GM23338 (cell line): ENCODE measurements around the gene RUNX1. TPM values are rescaled to one million over a fixed set of nuclear protein-coding genes. Genes with fewer than 3 reads are reported as not detected.

Experiments used
- ATAC-seq: fragments of 200-7000 bp; cut with Tn5 transposase; 3 replicates; pipeline ENCODE4 v1.9.1; 2020
- DNase-seq: peaks from one replicate; pipeline ENCODE4 v3.0.0-alpha.2; 2015; ENCODE audit warnings: low spot score
- H2AFZ ChIP-seq: fragments of 200-600 bp; sonication (generic); 2 replicates; pipeline ENCODE4 v1.8.0; 2016; ENCODE audit warnings: antibody characterized with exemption, mild to moderate bottlenecking, moderate library complexity
- H3F3A ChIP-seq: fragments of 200-600 bp; sonication (generic); replicated peaks from 2 replicates; pipeline ENCODE4 v1.8.0; 2017; ENCODE audit warnings: antibody characterized with exemption, mixed run types, low read depth
- H3K27ac ChIP-seq: fragments of 200-600 bp; sonication (generic); 2 replicates; pipeline ENCODE4 v1.6.1; 2016; ENCODE audit warnings: low read depth
- H3K27me3 ChIP-seq: fragments of 200-600 bp; sonication (generic); 2 replicates; pipeline ENCODE4 v1.8.0; 2016; ENCODE audit warnings: mild to moderate bottlenecking, mixed run types, moderate library complexity; ENCODE audit not compliant: insufficient read depth
- H3K36me3 ChIP-seq: fragments of 200-600 bp; sonication (generic); 2 replicates; pipeline ENCODE4 v1.8.0; 2016; ENCODE audit warnings: mild to moderate bottlenecking; ENCODE audit not compliant: insufficient read depth
- H3K4me1 ChIP-seq: fragments of 200-600 bp; sonication (generic); 2 replicates; pipeline ENCODE4 v1.8.0; 2016; ENCODE audit warnings: mild to moderate bottlenecking, moderate library complexity; ENCODE audit not compliant: insufficient read depth
- H3K4me2 ChIP-seq: fragments of 200-600 bp; sonication (generic); 2 replicates; pipeline ENCODE4 v1.7.1; 2017; ENCODE audit warnings: mixed run types
- H3K4me3 ChIP-seq: fragments of 200-600 bp; sonication (generic); 2 replicates; pipeline ENCODE4 v1.6.1; 2016; ENCODE audit warnings: mixed run types
- H3K79me2 ChIP-seq: fragments of 200-600 bp; sonication (generic); replicated peaks from 2 replicates; pipeline ENCODE4 v1.8.0; 2017; ENCODE audit warnings: mild to moderate bottlenecking; ENCODE audit not compliant: insufficient read depth
- H3K9me2 ChIP-seq: fragments of 200-600 bp; sonication (generic); 2 replicates; pipeline ENCODE4 v1.8.0; 2017; ENCODE audit not compliant: insufficient read depth
- H4K20me1 ChIP-seq: fragments of 200-600 bp; sonication (generic); replicated peaks from 2 replicates; pipeline ENCODE4 v1.8.0; 2017; ENCODE audit warnings: mild to moderate bottlenecking; ENCODE audit not compliant: insufficient read depth
- H3K27ac Mint-ChIP-seq: 2 replicates; pipeline ENCODE4 v1.8.0; 2020; ENCODE audit warnings: inconsistent platforms, mild to moderate bottlenecking, moderate library complexity, mixed read lengths
- H3K27me3 Mint-ChIP-seq: 3 replicates; pipeline ENCODE4 v1.8.0; 2022; ENCODE audit warnings: low read depth, mild to moderate bottlenecking, moderate library complexity, mixed read lengths, inconsistent platforms; ENCODE audit not compliant: insufficient read depth, poor library complexity
- H3K36me3 Mint-ChIP-seq: 3 replicates; pipeline ENCODE4 v1.8.0; 2021; ENCODE audit warnings: low read depth, mild to moderate bottlenecking, inconsistent platforms, moderate library complexity, mixed read lengths
- H3K4me1 Mint-ChIP-seq: 3 replicates; pipeline ENCODE4 v1.8.0; 2020; ENCODE audit warnings: mild to moderate bottlenecking, inconsistent platforms, mixed read lengths
- H3K4me3 Mint-ChIP-seq: 3 replicates; pipeline ENCODE4 v1.8.0; 2021; ENCODE audit warnings: moderate library complexity, mild to moderate bottlenecking, inconsistent platforms, mixed read lengths
- H3K9me3 Mint-ChIP-seq: 3 replicates; pipeline ENCODE4 v1.8.0; 2020; ENCODE audit warnings: moderate library complexity, mild to moderate bottlenecking, inconsistent platforms, mixed read lengths
- EZH2phosphoT487 ChIP-seq: fragments of 200-600 bp; sonication (generic); IDR thresholded peaks from one replicate; pipeline ENCODE4 v1.8.1; 2018; ENCODE audit warnings: antibody characterized with exemption; ENCODE audit not compliant: unreplicated experiment
- JUNB ChIP-seq: IDR thresholded peaks from one replicate; pipeline ENCODE4 v1.6.1; 2016; ENCODE audit warnings: antibody characterized with exemption; ENCODE audit not compliant: unreplicated experiment
- NANOG ChIP-seq: IDR thresholded peaks from 2 replicates; pipeline ENCODE4 v1.6.1; 2016; ENCODE audit warnings: antibody characterized with exemption, borderline replicate concordance
- STAT1 ChIP-seq: IDR thresholded peaks from one replicate; pipeline ENCODE4 v1.6.1; 2016; ENCODE audit warnings: antibody characterized with exemption; ENCODE audit not compliant: unreplicated experiment
- ZNF114 ChIP-seq: fragments of 250-450 bp; sonication (Bioruptor Pico); IDR thresholded peaks from 2 replicates; pipeline ENCODE4 v1.5.0; 2020; ENCODE audit warnings: mild to moderate bottlenecking, moderate library complexity
- polyA plus RNA-seq: library from polyadenylated mRNA; unstranded; fragments of >200 nt; fragmentation: Nextera tagmentation; extraction: Ambion mirVana; gene quantifications from 2 replicates; pipeline ENCODE4 v1.2.1, GENCODE V29; 2016
- total RNA-seq: library from RNA; depleted of rRNA; stranded (reverse); fragments of >200 nt; shearing (Covaris generic); gene quantifications from 2 replicates; pipeline ENCODE4 v1.2.3, GENCODE V29; 2014
- TF ChIP-seq, protein P1 (sequence below): IDR thresholded peaks from one replicate; pipeline ENCODE4 v1.6.1; 2018; ENCODE audit warnings: antibody characterized with exemption; ENCODE audit not compliant: unreplicated experiment
- TF ChIP-seq, protein P2 (sequence below): fragments of 250-450 bp; sonication (Bioruptor Pico); IDR thresholded peaks from 2 replicates; pipeline ENCODE4 v1.5.0; 2020; ENCODE audit warnings: mild to moderate bottlenecking, moderate library complexity

Gene RUNX1
- total and polyA plus RNA-seq, 2 experiments from 2014 or later, result 0.29 to 1.1 TPM

DNA sequence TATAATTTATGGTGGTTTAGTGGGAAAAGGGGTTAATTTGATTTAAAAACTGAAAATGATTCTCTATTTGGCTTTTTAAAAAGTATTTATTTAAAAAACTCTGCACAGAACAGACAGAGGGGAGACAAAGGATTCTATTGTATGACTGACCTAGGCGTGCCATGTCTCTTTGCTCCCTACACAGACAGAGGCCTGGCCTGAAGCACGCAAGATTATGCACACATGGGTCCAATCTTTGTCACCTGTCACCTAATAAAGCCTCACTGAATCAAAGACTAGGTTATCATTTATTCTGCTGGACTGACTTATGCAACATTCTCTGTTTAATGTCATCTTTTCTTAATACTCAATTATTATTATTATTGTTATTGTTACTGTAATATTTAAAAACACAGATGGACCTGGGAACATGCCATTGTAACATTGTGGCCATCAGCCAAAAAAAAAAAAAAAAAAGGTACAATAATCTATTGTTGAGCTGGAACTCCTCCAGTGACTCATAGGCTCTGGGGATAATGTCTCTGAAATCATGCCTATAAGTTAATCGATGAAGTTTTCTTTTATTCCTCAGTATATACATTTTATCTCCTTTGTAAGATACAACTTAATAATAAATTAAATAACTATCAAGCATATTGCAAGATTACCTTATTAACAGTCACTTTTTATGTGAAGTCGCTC lies 112.1 kb downstream of the RUNX1 start:
- no peaks in the 10 kb centered on the region for H3K27me3 ChIP-seq
- H3K27ac ChIP-seq, result no peak overlapping the region

More for the DNA sequence above, 112.1 kb downstream of the RUNX1 start:
- Histone ChIP-seq H3K4me1 (no peaks in the 10 kb centered on the region), H3K9me2 (no peaks in the 10 kb centered on the region), H3K79me2 (no peaks in the 10 kb centered on the region), H2AFZ (no peak overlapping the region), H3K36me3 (no peaks in the 10 kb centered on the region), H4K20me1 (no peaks in the 10 kb centered on the region), H3K4me3 (no peak overlapping the region), H3F3A (no peaks in the 10 kb centered on the region), H3K4me2 (no peak overlapping the region)
- Mint-ChIP-seq H3K36me3 (no peaks in the 10 kb centered on the region), H3K9me3 (no peaks in the 10 kb centered on the region), H3K4me3 (no peak overlapping the region), H3K27ac (no peak overlapping the region), H3K27me3 (no peaks in the 10 kb centered on the region), H3K4me1 (peaks cover 5% of the 10 kb centered on the region; the same call in 2 of the 3 replicates)
- ATAC-seq (no peak), DNase-seq (no peak)
- TF ChIP-seq, protein P1, sequence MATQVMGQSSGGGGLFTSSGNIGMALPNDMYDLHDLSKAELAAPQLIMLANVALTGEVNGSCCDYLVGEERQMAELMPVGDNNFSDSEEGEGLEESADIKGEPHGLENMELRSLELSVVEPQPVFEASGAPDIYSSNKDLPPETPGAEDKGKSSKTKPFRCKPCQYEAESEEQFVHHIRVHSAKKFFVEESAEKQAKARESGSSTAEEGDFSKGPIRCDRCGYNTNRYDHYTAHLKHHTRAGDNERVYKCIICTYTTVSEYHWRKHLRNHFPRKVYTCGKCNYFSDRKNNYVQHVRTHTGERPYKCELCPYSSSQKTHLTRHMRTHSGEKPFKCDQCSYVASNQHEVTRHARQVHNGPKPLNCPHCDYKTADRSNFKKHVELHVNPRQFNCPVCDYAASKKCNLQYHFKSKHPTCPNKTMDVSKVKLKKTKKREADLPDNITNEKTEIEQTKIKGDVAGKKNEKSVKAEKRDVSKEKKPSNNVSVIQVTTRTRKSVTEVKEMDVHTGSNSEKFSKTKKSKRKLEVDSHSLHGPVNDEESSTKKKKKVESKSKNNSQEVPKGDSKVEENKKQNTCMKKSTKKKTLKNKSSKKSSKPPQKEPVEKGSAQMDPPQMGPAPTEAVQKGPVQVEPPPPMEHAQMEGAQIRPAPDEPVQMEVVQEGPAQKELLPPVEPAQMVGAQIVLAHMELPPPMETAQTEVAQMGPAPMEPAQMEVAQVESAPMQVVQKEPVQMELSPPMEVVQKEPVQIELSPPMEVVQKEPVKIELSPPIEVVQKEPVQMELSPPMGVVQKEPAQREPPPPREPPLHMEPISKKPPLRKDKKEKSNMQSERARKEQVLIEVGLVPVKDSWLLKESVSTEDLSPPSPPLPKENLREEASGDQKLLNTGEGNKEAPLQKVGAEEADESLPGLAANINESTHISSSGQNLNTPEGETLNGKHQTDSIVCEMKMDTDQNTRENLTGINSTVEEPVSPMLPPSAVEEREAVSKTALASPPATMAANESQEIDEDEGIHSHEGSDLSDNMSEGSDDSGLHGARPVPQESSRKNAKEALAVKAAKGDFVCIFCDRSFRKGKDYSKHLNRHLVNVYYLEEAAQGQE, result no peak
- TF ChIP-seq STAT1 (no peak), ZNF114 (CRISPR knock-in tag) (no peak), EZH2phosphoT487 (no peak), JUNB (no peak), NANOG (no peak)
- TF ChIP-seq, protein P2, sequence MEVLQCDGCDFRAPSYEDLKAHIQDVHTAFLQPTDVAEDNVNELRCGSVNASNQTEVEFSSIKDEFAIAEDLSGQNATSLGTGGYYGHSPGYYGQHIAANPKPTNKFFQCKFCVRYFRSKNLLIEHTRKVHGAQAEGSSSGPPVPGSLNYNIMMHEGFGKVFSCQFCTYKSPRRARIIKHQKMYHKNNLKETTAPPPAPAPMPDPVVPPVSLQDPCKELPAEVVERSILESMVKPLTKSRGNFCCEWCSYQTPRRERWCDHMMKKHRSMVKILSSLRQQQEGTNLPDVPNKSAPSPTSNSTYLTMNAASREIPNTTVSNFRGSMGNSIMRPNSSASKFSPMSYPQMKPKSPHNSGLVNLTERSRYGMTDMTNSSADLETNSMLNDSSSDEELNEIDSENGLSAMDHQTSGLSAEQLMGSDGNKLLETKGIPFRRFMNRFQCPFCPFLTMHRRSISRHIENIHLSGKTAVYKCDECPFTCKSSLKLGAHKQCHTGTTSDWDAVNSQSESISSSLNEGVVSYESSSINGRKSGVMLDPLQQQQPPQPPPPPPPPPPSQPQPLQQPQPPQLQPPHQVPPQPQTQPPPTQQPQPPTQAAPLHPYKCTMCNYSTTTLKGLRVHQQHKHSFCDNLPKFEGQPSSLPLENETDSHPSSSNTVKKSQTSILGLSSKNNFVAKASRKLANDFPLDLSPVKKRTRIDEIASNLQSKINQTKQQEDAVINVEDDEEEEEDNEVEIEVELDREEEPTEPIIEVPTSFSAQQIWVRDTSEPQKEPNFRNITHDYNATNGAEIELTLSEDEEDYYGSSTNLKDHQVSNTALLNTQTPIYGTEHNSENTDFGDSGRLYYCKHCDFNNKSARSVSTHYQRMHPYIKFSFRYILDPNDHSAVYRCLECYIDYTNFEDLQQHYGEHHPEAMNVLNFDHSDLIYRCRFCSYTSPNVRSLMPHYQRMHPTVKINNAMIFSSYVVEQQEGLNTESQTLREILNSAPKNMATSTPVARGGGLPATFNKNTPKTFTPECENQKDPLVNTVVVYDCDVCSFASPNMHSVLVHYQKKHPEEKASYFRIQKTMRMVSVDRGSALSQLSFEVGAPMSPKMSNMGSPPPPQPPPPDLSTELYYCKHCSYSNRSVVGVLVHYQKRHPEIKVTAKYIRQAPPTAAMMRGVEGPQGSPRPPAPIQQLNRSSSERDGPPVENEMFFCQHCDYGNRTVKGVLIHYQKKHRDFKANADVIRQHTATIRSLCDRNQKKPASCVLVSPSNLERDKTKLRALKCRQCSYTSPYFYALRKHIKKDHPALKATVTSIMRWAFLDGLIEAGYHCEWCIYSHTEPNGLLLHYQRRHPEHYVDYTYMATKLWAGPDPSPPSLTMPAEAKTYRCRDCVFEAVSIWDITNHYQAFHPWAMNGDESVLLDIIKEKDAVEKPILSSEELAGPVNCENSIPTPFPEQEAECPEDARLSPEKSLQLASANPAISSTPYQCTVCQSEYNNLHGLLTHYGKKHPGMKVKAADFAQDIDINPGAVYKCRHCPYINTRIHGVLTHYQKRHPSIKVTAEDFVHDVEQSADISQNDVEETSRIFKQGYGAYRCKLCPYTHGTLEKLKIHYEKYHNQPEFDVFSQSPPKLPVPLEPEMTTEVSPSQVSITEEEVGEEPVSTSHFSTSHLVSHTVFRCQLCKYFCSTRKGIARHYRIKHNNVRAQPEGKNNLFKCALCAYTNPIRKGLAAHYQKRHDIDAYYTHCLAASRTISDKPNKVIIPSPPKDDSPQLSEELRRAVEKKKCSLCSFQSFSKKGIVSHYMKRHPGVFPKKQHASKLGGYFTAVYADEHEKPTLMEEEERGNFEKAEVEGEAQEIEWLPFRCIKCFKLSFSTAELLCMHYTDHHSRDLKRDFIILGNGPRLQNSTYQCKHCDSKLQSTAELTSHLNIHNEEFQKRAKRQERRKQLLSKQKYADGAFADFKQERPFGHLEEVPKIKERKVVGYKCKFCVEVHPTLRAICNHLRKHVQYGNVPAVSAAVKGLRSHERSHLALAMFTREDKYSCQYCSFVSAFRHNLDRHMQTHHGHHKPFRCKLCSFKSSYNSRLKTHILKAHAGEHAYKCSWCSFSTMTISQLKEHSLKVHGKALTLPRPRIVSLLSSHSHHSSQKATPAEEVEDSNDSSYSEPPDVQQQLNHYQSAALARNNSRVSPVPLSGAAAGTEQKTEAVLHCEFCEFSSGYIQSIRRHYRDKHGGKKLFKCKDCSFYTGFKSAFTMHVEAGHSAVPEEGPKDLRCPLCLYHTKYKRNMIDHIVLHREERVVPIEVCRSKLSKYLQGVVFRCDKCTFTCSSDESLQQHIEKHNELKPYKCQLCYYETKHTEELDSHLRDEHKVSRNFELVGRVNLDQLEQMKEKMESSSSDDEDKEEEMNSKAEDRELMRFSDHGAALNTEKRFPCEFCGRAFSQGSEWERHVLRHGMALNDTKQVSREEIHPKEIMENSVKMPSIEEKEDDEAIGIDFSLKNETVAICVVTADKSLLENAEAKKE (CRISPR knock-in tag), result no peak
